ENCODE measurements around the gene CCL25.
A peak's percentile ranks its signal among the peaks of the same experiment; 100 is the strongest.
"Not testable (repeated sequence)": the region's sequence is repeated elsewhere in the genome, so short reads cannot be mapped to it uniquely, and the experiment has no call there.

Gene CCL25

GRCh38 chr19:8022275-8022674 lies 30.3 kb upstream of the CCL25 start:
- no peaks in the 10 kb centered on the region for H3K27me3 ChIP-seq (ENCODE audit: insufficient read depth, insufficient read length)
- H3K4me3 ChIP-seq (ENCODE audit: insufficient read length, low read depth), result no peak overlapping the region
- H3K9ac ChIP-seq (ENCODE audit: insufficient read length, low read depth), result peak overlapping the region; percentile 21
- peaks cover 4% of the 10 kb centered on the region for H3K36me3 ChIP-seq (ENCODE audit: insufficient read depth, insufficient read length, low read length)
- TF ChIP-seq YY1 (IDR thresholded peaks at IDR 0.05; ENCODE audit: insufficient read depth, insufficient read length) (no peak), ZNF274 (IDR thresholded peaks at IDR 0.05; ENCODE audit: low read depth, low read length) (no peak), SUZ12 (IDR thresholded peaks at IDR 0.05; ENCODE audit: extremely low read depth, insufficient read depth, insufficient read length) (no peak)
- H3K9me3 ChIP-seq (ENCODE audit: insufficient read depth, low read length), result no peaks in the 10 kb centered on the region
- no peaks in the 10 kb centered on the region for H3K4me1 ChIP-seq (ENCODE audit: insufficient read depth, insufficient read length)
- DNase-seq (ENCODE audit: low read depth, low spot score), result no peak

GRCh38 chr19:8023371-8023770 lies 29.2 kb upstream of the CCL25 start:
- no peak for DNase-seq (ENCODE audit: low read depth, low spot score)
- Histone ChIP-seq H3K9ac (ENCODE audit: insufficient read length, low read depth) (no peak overlapping the region), H3K4me3 (ENCODE audit: insufficient read length, low read depth) (no peak overlapping the region), H3K27me3 (ENCODE audit: insufficient read depth, insufficient read length) (no peaks in the 10 kb centered on the region), H3K4me1 (ENCODE audit: insufficient read depth, insufficient read length) (no peaks in the 10 kb centered on the region), H3K36me3 (ENCODE audit: insufficient read depth, insufficient read length, low read length) (no peaks in the 10 kb centered on the region), H3K9me3 (ENCODE audit: insufficient read depth, low read length) (no peaks in the 10 kb centered on the region)
- no peak for TF ChIP-seq YY1 (IDR thresholded peaks at IDR 0.05; ENCODE audit: insufficient read depth, insufficient read length)
- no peak for TF ChIP-seq ZNF274 (IDR thresholded peaks at IDR 0.05; ENCODE audit: low read depth, low read length)
- no peak for TF ChIP-seq SUZ12 (IDR thresholded peaks at IDR 0.05; ENCODE audit: extremely low read depth, insufficient read depth, insufficient read length)

GRCh38 chr19:8024256-8024655 lies 28.3 kb upstream of the CCL25 start:
- not testable (repeated sequence) for H3K4me1 ChIP-seq (ENCODE audit: insufficient read depth, insufficient read length); DNase-seq (ENCODE audit: low read depth, low spot score); H3K27me3 ChIP-seq (ENCODE audit: insufficient read depth, insufficient read length); H3K36me3 ChIP-seq (ENCODE audit: insufficient read depth, insufficient read length, low read length); H3K9me3 ChIP-seq (ENCODE audit: insufficient read depth, low read length); H3K4me3 ChIP-seq (ENCODE audit: insufficient read length, low read depth); H3K9ac ChIP-seq (ENCODE audit: insufficient read length, low read depth)

- H3K36me3 ChIP-seq (ENCODE audit: insufficient read depth, insufficient read length, low read length), result no peaks in the 10 kb centered on the region
- H3K9me3 ChIP-seq (ENCODE audit: insufficient read depth, low read length), result no peaks in the 10 kb centered on the region
- no peak overlapping the region for H3K9ac ChIP-seq (ENCODE audit: insufficient read length, low read depth)
- no peaks in the 10 kb centered on the region for H3K27me3 ChIP-seq (ENCODE audit: insufficient read depth, insufficient read length)
- peaks cover 3% of the 10 kb centered on the region for H3K4me1 ChIP-seq (ENCODE audit: insufficient read depth, insufficient read length)
- DNase-seq (ENCODE audit: low read depth, low spot score), result no peak
- H3K4me3 ChIP-seq (ENCODE audit: insufficient read length, low read depth), result no peak overlapping the region
- no peak for TF ChIP-seq SUZ12 (IDR thresholded peaks at IDR 0.05; ENCODE audit: extremely low read depth, insufficient read depth, insufficient read length)
- no peak for TF ChIP-seq YY1 (IDR thresholded peaks at IDR 0.05; ENCODE audit: insufficient read depth, insufficient read length)
- no peak for TF ChIP-seq ZNF274 (IDR thresholded peaks at IDR 0.05; ENCODE audit: low read depth, low read length)
These were observed 27.2 kb upstream of the CCL25 start for GRCh38 chr19:8025316-8025715.

GRCh38 chr19:8028951-8029491 lies 23.5 kb upstream of the CCL25 start:
- Histone ChIP-seq H3K9ac (ENCODE audit: insufficient read length, low read depth) (peak overlapping the region; percentile 23), H3K4me3 (ENCODE audit: insufficient read length, low read depth) (no peak overlapping the region), H3K9me3 (ENCODE audit: insufficient read depth, low read length) (no peaks in the 10 kb centered on the region), H3K4me1 (ENCODE audit: insufficient read depth, insufficient read length) (peaks cover 3% of the 10 kb centered on the region), H3K27me3 (ENCODE audit: insufficient read depth, insufficient read length) (no peaks in the 10 kb centered on the region), H3K36me3 (ENCODE audit: insufficient read depth, insufficient read length, low read length) (no peaks in the 10 kb centered on the region)
- DNase-seq (ENCODE audit: low read depth, low spot score), result peak; percentile 51
- no peak for TF ChIP-seq YY1 (IDR thresholded peaks at IDR 0.05; ENCODE audit: insufficient read depth, insufficient read length)
- no peak for TF ChIP-seq SUZ12 (IDR thresholded peaks at IDR 0.05; ENCODE audit: extremely low read depth, insufficient read depth, insufficient read length)
- TF ChIP-seq ZNF274 (IDR thresholded peaks at IDR 0.05; ENCODE audit: low read depth, low read length), result no peak

- Histone ChIP-seq H3K4me3 (ENCODE audit: insufficient read length, low read depth) (no peak overlapping the region), H3K9ac (ENCODE audit: insufficient read length, low read depth) (peak overlapping the region; percentile 44), H3K27me3 (ENCODE audit: insufficient read depth, insufficient read length) (no peaks in the 10 kb centered on the region), H3K9me3 (ENCODE audit: insufficient read depth, low read length) (no peaks in the 10 kb centered on the region), H3K36me3 (ENCODE audit: insufficient read depth, insufficient read length, low read length) (no peaks in the 10 kb centered on the region), H3K4me1 (ENCODE audit: insufficient read depth, insufficient read length) (peaks cover 3% of the 10 kb centered on the region)
- no peak for DNase-seq (ENCODE audit: low read depth, low spot score)
- TF ChIP-seq SUZ12 (IDR thresholded peaks at IDR 0.05; ENCODE audit: extremely low read depth, insufficient read depth, insufficient read length), result no peak
- TF ChIP-seq YY1 (IDR thresholded peaks at IDR 0.05; ENCODE audit: insufficient read depth, insufficient read length), result no peak
- TF ChIP-seq ZNF274 (IDR thresholded peaks at IDR 0.05; ENCODE audit: low read depth, low read length), result no peak
These were observed 21.6 kb upstream of the CCL25 start for GRCh38 chr19:8030960-8031359.

GRCh38 chr19:8033287-8034177 lies 19.0 kb upstream of the CCL25 start:
- not testable (repeated sequence) for H3K4me3 ChIP-seq (ENCODE audit: insufficient read length, low read depth); H3K36me3 ChIP-seq (ENCODE audit: insufficient read depth, insufficient read length, low read length); H3K9me3 ChIP-seq (ENCODE audit: insufficient read depth, low read length); H3K27me3 ChIP-seq (ENCODE audit: insufficient read depth, insufficient read length); H3K4me1 ChIP-seq (ENCODE audit: insufficient read depth, insufficient read length)
- peak; percentile 32 for DNase-seq (ENCODE audit: low read depth, low spot score)
- peak overlapping the region; percentile 53 for H3K9ac ChIP-seq (ENCODE audit: insufficient read length, low read depth)

All from NT2/D1 (cell line).